H1 (cell line): Measurements from ENCODE around the gene SCUBE2. TPM values are rescaled to one million over a fixed set of nuclear protein-coding genes. Genes with fewer than 3 reads are reported as not detected.

Experiments
- polyA plus RNA-seq, 7 experiments: library from polyadenylated mRNA; depleted of rRNA in 3 of 7; stranded (reverse) in 5 of 7; unstranded in 2 of 7; fragments of >200 nt in 5 of 7; fragments of 200-250 nt in 2 of 7; gene quantifications; 1 replicate in 5 of 7; 2 replicates in 1 of 7; 4 replicates in 1 of 7; pipeline versions ENCODE4 v1.2.1 to v1.2.3, GENCODE V29; 2011 to 2013; ENCODE audit warnings: missing spikeins in 2 of 7, mixed read lengths in 2 of 7
- total RNA-seq: library from RNA; stranded (reverse); fragmentation: NEBNext Ultra II Directional; extraction: Animal tissue kit (Norgen Biotek cat#: 25700); gene quantifications from 2 replicates; pipeline ENCODE4 v1.2.1, GENCODE V29; 2021
- TF ChIP-seq, protein P1 (sequence below): fragments of 300-600 bp; sonication (generic); IDR thresholded peaks from 2 replicates; pipeline ENCODE4 v1.7.1; 2012; ENCODE audit warnings: low read length, moderate library complexity, mild to moderate bottlenecking, inconsistent platforms; ENCODE audit not compliant: insufficient replicate concordance

The SCUBE2 gene
- total and polyA plus RNA-seq, 2 of the 8 experiments (the other 6 are each of a cell fraction or from before 2014, with no cell fraction given): 0.29 to 1.2 TPM

- TF ChIP-seq, protein P1, sequence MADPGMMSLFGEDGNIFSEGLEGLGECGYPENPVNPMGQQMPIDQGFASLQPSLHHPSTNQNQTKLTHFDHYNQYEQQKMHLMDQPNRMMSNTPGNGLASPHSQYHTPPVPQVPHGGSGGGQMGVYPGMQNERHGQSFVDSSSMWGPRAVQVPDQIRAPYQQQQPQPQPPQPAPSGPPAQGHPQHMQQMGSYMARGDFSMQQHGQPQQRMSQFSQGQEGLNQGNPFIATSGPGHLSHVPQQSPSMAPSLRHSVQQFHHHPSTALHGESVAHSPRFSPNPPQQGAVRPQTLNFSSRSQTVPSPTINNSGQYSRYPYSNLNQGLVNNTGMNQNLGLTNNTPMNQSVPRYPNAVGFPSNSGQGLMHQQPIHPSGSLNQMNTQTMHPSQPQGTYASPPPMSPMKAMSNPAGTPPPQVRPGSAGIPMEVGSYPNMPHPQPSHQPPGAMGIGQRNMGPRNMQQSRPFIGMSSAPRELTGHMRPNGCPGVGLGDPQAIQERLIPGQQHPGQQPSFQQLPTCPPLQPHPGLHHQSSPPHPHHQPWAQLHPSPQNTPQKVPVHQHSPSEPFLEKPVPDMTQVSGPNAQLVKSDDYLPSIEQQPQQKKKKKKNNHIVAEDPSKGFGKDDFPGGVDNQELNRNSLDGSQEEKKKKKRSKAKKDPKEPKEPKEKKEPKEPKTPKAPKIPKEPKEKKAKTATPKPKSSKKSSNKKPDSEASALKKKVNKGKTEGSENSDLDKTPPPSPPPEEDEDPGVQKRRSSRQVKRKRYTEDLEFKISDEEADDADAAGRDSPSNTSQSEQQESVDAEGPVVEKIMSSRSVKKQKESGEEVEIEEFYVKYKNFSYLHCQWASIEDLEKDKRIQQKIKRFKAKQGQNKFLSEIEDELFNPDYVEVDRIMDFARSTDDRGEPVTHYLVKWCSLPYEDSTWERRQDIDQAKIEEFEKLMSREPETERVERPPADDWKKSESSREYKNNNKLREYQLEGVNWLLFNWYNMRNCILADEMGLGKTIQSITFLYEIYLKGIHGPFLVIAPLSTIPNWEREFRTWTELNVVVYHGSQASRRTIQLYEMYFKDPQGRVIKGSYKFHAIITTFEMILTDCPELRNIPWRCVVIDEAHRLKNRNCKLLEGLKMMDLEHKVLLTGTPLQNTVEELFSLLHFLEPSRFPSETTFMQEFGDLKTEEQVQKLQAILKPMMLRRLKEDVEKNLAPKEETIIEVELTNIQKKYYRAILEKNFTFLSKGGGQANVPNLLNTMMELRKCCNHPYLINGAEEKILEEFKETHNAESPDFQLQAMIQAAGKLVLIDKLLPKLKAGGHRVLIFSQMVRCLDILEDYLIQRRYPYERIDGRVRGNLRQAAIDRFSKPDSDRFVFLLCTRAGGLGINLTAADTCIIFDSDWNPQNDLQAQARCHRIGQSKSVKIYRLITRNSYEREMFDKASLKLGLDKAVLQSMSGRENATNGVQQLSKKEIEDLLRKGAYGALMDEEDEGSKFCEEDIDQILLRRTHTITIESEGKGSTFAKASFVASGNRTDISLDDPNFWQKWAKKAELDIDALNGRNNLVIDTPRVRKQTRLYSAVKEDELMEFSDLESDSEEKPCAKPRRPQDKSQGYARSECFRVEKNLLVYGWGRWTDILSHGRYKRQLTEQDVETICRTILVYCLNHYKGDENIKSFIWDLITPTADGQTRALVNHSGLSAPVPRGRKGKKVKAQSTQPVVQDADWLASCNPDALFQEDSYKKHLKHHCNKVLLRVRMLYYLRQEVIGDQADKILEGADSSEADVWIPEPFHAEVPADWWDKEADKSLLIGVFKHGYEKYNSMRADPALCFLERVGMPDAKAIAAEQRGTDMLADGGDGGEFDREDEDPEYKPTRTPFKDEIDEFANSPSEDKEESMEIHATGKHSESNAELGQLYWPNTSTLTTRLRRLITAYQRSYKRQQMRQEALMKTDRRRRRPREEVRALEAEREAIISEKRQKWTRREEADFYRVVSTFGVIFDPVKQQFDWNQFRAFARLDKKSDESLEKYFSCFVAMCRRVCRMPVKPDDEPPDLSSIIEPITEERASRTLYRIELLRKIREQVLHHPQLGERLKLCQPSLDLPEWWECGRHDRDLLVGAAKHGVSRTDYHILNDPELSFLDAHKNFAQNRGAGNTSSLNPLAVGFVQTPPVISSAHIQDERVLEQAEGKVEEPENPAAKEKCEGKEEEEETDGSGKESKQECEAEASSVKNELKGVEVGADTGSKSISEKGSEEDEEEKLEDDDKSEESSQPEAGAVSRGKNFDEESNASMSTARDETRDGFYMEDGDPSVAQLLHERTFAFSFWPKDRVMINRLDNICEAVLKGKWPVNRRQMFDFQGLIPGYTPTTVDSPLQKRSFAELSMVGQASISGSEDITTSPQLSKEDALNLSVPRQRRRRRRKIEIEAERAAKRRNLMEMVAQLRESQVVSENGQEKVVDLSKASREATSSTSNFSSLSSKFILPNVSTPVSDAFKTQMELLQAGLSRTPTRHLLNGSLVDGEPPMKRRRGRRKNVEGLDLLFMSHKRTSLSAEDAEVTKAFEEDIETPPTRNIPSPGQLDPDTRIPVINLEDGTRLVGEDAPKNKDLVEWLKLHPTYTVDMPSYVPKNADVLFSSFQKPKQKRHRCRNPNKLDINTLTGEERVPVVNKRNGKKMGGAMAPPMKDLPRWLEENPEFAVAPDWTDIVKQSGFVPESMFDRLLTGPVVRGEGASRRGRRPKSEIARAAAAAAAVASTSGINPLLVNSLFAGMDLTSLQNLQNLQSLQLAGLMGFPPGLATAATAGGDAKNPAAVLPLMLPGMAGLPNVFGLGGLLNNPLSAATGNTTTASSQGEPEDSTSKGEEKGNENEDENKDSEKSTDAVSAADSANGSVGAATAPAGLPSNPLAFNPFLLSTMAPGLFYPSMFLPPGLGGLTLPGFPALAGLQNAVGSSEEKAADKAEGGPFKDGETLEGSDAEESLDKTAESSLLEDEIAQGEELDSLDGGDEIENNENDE: no peak
These were observed 48.9 kb downstream of the SCUBE2 start (continued) for GRCh38 chr11:9042488-9042887.
